NCI-H146 treated with DMSO at 0.1 percent for 48 hours (cell line): ENCODE results near the gene KRT7.

ENCODE experiments used
- DNase-seq: peaks from one replicate; lab custom pipeline; 2025; ENCODE audit not compliant: unreplicated experiment; lab: John Stamatoyannopoulos, UW

KRT7 gene

GRCh38 chr12:52232674-52233461 lies at the start of gene KRT7:
KRT7 (plus strand) TSS chr12:52233243; CDS start chr12:52233297, 54 bp downstream.
- no peak for DNase-seq

- no peak for DNase-seq
Measured at GRCh38 chr12:52183544-52183910, 49.5 kb upstream of the KRT7 start.

GRCh38 chr12:52183971-52184370 lies 49.1 kb upstream of the KRT7 start:
- no peak for DNase-seq

- DNase-seq: no peak
Measured at GRCh38 chr12:52184813-52185212, 48.2 kb upstream of the KRT7 start.

- DNase-seq: peak; percentile 89
Measured at GRCh38 chr12:52185400-52185967, 47.6 kb upstream of the KRT7 start.

GRCh38 chr12:52186118-52186840 lies 46.8 kb upstream of the KRT7 start:
- peak; percentile 80 for DNase-seq

- DNase-seq: no peak
Measured at GRCh38 chr12:52187206-52187605, 45.8 kb upstream of the KRT7 start.

GRCh38 chr12:52187640-52188039 lies 45.4 kb upstream of the KRT7 start:
- no peak for DNase-seq

GRCh38 chr12:52188658-52189057 lies 44.4 kb upstream of the KRT7 start:
- no peak for DNase-seq

GRCh38 chr12:52189376-52190174 lies 43.5 kb upstream of the KRT7 start:
- DNase-seq: no peak

- DNase-seq: no peak
Measured at GRCh38 chr12:52190860-52191729, 41.9 kb upstream of the KRT7 start.

GRCh38 chr12:52191841-52192791 lies 40.9 kb upstream of the KRT7 start, which contains the start of gene KRT80:
KRT80 (minus strand) TSS chr12:52192014; CDS start chr12:52191902, 112 bp downstream.
- peak; percentile 77 for DNase-seq

GRCh38 chr12:52193532-52193931 lies 39.5 kb upstream of the KRT7 start:
- DNase-seq: no peak

- DNase-seq: no peak
Measured at GRCh38 chr12:52193991-52194390, 39.1 kb upstream of the KRT7 start.

GRCh38 chr12:52195065-52195730 lies 37.8 kb upstream of the KRT7 start:
- no peak for DNase-seq

- no peak for DNase-seq
Measured at GRCh38 chr12:52197371-52198231, 35.4 kb upstream of the KRT7 start.

- DNase-seq: peak; percentile 50
Measured at GRCh38 chr12:52198454-52199215, 34.4 kb upstream of the KRT7 start.
